B cell (primary cell): ENCODE data around the gene OR52K1. TPM values are rescaled to one million over a fixed set of nuclear protein-coding genes. Genes with fewer than 3 reads are reported as not detected.

Experiments used
- ATAC-seq: fragments of 200-7000 bp; cut with Tn5 transposase; one replicate; pipeline ENCODE4 v1.10.0; 2021; ENCODE audit warnings: low read depth, mild to moderate bottlenecking, moderate number of reproducible peaks, moderate library complexity
- CTCF ChIA-PET: fragments of 350-600 bp; sonication (Branson Sonifier 250); formaldehyde crosslinking; loops from one replicate; lab custom pipeline; 2021; ENCODE audit warnings: antibody characterized with exemption, inconsistent platforms; lab: Charles Lee
- POLR2A ChIA-PET: fragments of 350-600 bp; sonication (Branson Sonifier 250); formaldehyde crosslinking; loops from one replicate; lab custom pipeline; 2021; ENCODE audit warnings: antibody characterized with exemption; lab: Charles Lee
- DNase-seq: peaks from one replicate; pipeline ENCODE4 v3.0.0; 2013
- H2AFZ ChIP-seq: 2 replicates; pipeline ENCODE4 v1.6.1; 2012; ENCODE audit warnings: mild to moderate bottlenecking, low read depth, low read length; ENCODE audit not compliant: insufficient read depth, poor library complexity, severe bottlenecking
- H3K27ac ChIP-seq, 2 donors: 1 replicate in 1 of 2; 2 replicates in 1 of 2; pipeline ENCODE4 v1.5.1; 2012 to 2013; ENCODE audit warnings: low read length in 2 of 2, mild to moderate bottlenecking in 2 of 2, moderate library complexity in 1 of 2
- H3K27me3 ChIP-seq, 4 experiments: fragments of 200-600 bp in 1 of 4; sonication (generic) in 1 of 4; replicated peaks in 1 of 4; 1 replicate in 2 of 4; 2 replicates in 2 of 4; pipeline versions ENCODE4 v1.6.1 to v1.7.0; 2013 to 2016; ENCODE audit warnings: low read length in 3 of 4, mild to moderate bottlenecking in 2 of 4, mixed read lengths in 1 of 4, moderate library complexity in 1 of 4; ENCODE audit not compliant: insufficient read depth in 4 of 4, control insufficient read depth in 3 of 4; ENCODE audit errors: control extremely low read depth in 1 of 4
- H3K36me3 ChIP-seq, 2 experiments: replicated peaks in 1 of 2; 1 replicate in 1 of 2; 2 replicates in 1 of 2; pipeline versions ENCODE4 v1.6.1 to v1.7.1; 2013; ENCODE audit warnings: low read length in 1 of 2; ENCODE audit not compliant: insufficient read depth in 2 of 2, control insufficient read depth in 1 of 2; ENCODE audit errors: control extremely low read depth in 1 of 2, extremely low read depth in 1 of 2
- H3K4me1 ChIP-seq, 2 donors: fragments of 200-600 bp in 1 of 2; sonication (generic) in 1 of 2; 1 replicate in 1 of 2; 2 replicates in 1 of 2; pipeline versions ENCODE4 v1.5.1 to v1.6.1; 2013 to 2017; ENCODE audit warnings: low read length in 2 of 2; ENCODE audit not compliant: control insufficient read depth in 2 of 2, insufficient read depth in 2 of 2
- H3K4me2 ChIP-seq: replicated peaks from 2 replicates; pipeline ENCODE3; 2012; ENCODE audit warnings: mild to moderate bottlenecking, low read depth, low read length; ENCODE audit not compliant: poor library complexity, severe bottlenecking
- H3K4me3 ChIP-seq, 5 experiments: fragments of 200-600 bp in 1 of 5; sonication (generic) in 1 of 5; 1 replicate in 3 of 5; 2 replicates in 2 of 5; pipeline versions ENCODE4 v1.5.1 to v1.7.0; 2011 to 2016; ENCODE audit warnings: low read length in 4 of 5, mild to moderate bottlenecking in 4 of 5, low read depth in 2 of 5, control low read depth in 1 of 5, moderate library complexity in 1 of 5; ENCODE audit not compliant: insufficient read depth in 1 of 5; ENCODE audit errors: control extremely low read depth in 1 of 5, extremely low read depth in 1 of 5
- H3K79me2 ChIP-seq: fragments of 200-600 bp; sonication (generic); one replicate; pipeline ENCODE4 v1.6.0; 2016; ENCODE audit warnings: low read length; ENCODE audit not compliant: control insufficient read depth, insufficient read depth
- H3K9ac ChIP-seq: fragments of 200-600 bp; sonication (generic); 2 replicates; pipeline ENCODE4 v1.6.1; 2017; ENCODE audit warnings: mild to moderate bottlenecking, low read length, moderate library complexity
- H3K9me3 ChIP-seq, 3 donors: one replicate each; pipeline versions ENCODE4 v1.6.1 to v1.7.1; 2013; ENCODE audit warnings: low read length in 2 of 3; ENCODE audit not compliant: control insufficient read depth in 2 of 3, insufficient read depth in 1 of 3; ENCODE audit errors: control extremely low read depth in 1 of 3
- H4K20me1 ChIP-seq: 2 replicates; pipeline ENCODE4 v1.6.0; 2012; ENCODE audit warnings: mild to moderate bottlenecking, low read length; ENCODE audit not compliant: insufficient read depth, control insufficient read depth, poor library complexity, severe bottlenecking
- H3K27ac Mint-ChIP-seq: one replicate; pipeline ENCODE4 v1.8.0; 2021; ENCODE audit warnings: mixed read lengths
- H3K27me3 Mint-ChIP-seq: one replicate; pipeline ENCODE4 v1.8.0; 2021; ENCODE audit warnings: mixed read lengths
- H3K4me1 Mint-ChIP-seq: one replicate; pipeline ENCODE4 v1.8.0; 2021; ENCODE audit warnings: mixed read lengths
- H3K4me3 Mint-ChIP-seq: one replicate; pipeline ENCODE4 v1.8.0; 2021; ENCODE audit warnings: mixed read lengths
- H3K9me3 Mint-ChIP-seq: one replicate; pipeline ENCODE4 v1.8.0; 2022; ENCODE audit warnings: mixed read lengths; ENCODE audit not compliant: insufficient read depth
- EZH2 ChIP-seq: IDR thresholded peaks from 2 replicates; pipeline ENCODE4 v1.6.1; 2012; ENCODE audit warnings: borderline replicate concordance, low read depth, mild to moderate bottlenecking, moderate library complexity, low read length; ENCODE audit not compliant: insufficient read depth, poor library complexity, severe bottlenecking
- WGBS: methylation state at CpG from one replicate; pipeline ENCODE4 v1.1.5; 2013; ENCODE audit warnings: missing lambda C conversion rate; ENCODE audit not compliant: insufficient coverage; 5-methylcytosine and 5-hydroxymethylcytosine counted together
- intact Hi-C: fragments of 100-400 bp; cut with micrococcal nuclease; formaldehyde crosslinking; loops from one replicate; pipeline ENCODE4 v1.10.0; 2022
- polyA plus RNA-seq: library from polyadenylated mRNA; depleted of rRNA; stranded (reverse); fragments of >200 nt; gene quantifications from 2 replicates; pipeline ENCODE4 v1.2.3, GENCODE V29; 2012
- total RNA-seq, 2 donors: library from RNA; stranded (reverse); fragments of 120-200 nt in 1 of 2; gene quantifications; 1 replicate in 1 of 2; 2 replicates in 1 of 2; pipeline versions ENCODE4 v1.2.3 to v1.2.4, GENCODE V29; 2013 to 2022
- TF ChIP-seq, protein P1 (sequence below): fragments of 200-600 bp; IDR thresholded peaks from one replicate; pipeline ENCODE4 v1.8.0; 2022; ENCODE audit warnings: antibody characterized with exemption, mild to moderate bottlenecking

The OR52K1 gene
- total and polyA plus RNA-seq, 2 donors (not counting 1 experiment from before 2014, with no cell fraction given), result not detected

DNA sequence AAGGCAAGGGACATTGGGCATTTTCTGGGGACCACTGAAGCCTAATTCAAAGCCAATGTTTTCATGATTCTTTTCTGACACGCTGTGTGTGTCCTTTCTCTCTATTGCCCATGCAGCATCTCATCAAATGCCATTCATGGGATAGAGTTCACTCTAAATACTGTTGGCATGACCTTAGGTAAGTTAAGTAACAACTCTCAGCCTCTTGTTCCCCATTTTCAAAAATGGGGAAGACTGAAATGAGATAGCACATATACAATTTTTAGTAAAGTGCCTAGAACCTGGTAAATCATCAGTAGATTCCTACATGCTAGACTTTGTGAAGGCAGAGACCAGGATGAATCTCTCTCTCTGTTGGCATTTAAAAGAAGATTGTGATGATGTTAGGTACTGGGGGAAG is 46.0 kb upstream of the OR52K1 start:
- ChIA-PET CTCF (no interaction called here), POLR2A (no interaction called here)
- no peaks in the 10 kb centered on the region for H3K79me2 ChIP-seq
- no peak for ATAC-seq
- H3K4me1 Mint-ChIP-seq, result no peaks in the 10 kb centered on the region
- intact Hi-C loops, result no loop called here
- no peak overlapping the region for H3K4me3 Mint-ChIP-seq
- no peak overlapping the region for H3K27ac ChIP-seq
- no peaks in the 10 kb centered on the region for H3K9me3 Mint-ChIP-seq
- no peaks in the 10 kb centered on the region for H3K36me3 ChIP-seq
- H4K20me1 ChIP-seq, result no peaks in the 10 kb centered on the region
- no peak overlapping the region for H3K27ac Mint-ChIP-seq
- no peak overlapping the region for H3K4me2 ChIP-seq
- DNase-seq, result no peak
- H3K4me3 ChIP-seq, result no peak overlapping the region
- no peak overlapping the region for H2AFZ ChIP-seq
- WGBS, result 83% methylated on average over 1 of the region's 1 CpG
- no peaks in the 10 kb centered on the region for H3K4me1 ChIP-seq
- TF ChIP-seq, protein P1, sequence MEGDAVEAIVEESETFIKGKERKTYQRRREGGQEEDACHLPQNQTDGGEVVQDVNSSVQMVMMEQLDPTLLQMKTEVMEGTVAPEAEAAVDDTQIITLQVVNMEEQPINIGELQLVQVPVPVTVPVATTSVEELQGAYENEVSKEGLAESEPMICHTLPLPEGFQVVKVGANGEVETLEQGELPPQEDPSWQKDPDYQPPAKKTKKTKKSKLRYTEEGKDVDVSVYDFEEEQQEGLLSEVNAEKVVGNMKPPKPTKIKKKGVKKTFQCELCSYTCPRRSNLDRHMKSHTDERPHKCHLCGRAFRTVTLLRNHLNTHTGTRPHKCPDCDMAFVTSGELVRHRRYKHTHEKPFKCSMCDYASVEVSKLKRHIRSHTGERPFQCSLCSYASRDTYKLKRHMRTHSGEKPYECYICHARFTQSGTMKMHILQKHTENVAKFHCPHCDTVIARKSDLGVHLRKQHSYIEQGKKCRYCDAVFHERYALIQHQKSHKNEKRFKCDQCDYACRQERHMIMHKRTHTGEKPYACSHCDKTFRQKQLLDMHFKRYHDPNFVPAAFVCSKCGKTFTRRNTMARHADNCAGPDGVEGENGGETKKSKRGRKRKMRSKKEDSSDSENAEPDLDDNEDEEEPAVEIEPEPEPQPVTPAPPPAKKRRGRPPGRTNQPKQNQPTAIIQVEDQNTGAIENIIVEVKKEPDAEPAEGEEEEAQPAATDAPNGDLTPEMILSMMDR, result no peak
- TF ChIP-seq EZH2, result no peak
- no peak overlapping the region for H3K9ac ChIP-seq
- H3K27me3 Mint-ChIP-seq, result peaks cover 40% of the 10 kb centered on the region
- no peaks in the 10 kb centered on the region for H3K9me3 ChIP-seq
- no peaks in the 10 kb centered on the region for H3K27me3 ChIP-seq

- no peak for ATAC-seq
- H3K27me3 ChIP-seq, result peaks cover 0 to 3% (median 0%) of the 10 kb centered on the region in 4 experiments
- Mint-ChIP-seq H3K27ac (no peak overlapping the region), H3K9me3 (no peaks in the 10 kb centered on the region), H3K27me3 (peaks cover 22% of the 10 kb centered on the region), H3K4me3 (no peak overlapping the region), H3K4me1 (no peaks in the 10 kb centered on the region)
- H4K20me1 ChIP-seq, result no peaks in the 10 kb centered on the region
- H3K9me3 ChIP-seq, result no peaks in the 10 kb centered on the region
- POLR2A ChIA-PET, result no interaction called here
- no peak overlapping the region for H2AFZ ChIP-seq
- TF ChIP-seq EZH2, result no peak
- TF ChIP-seq, protein P1, result no peak
- intact Hi-C loops, result no loop called here
- no peaks in the 10 kb centered on the region for H3K36me3 ChIP-seq
- no peaks in the 10 kb centered on the region for H3K79me2 ChIP-seq
- H3K9ac ChIP-seq, result no peak overlapping the region
- no peak for DNase-seq
- H3K4me2 ChIP-seq, result no peak overlapping the region
- CTCF ChIA-PET, result no interaction called here
- no peak overlapping the region for H3K4me3 ChIP-seq
- no peaks in the 10 kb centered on the region for H3K4me1 ChIP-seq
- H3K27ac ChIP-seq, result no peak overlapping the region
- no CpG with 5 or more reads among the region's 3 CpGs for WGBS
Measured at GRCh38 chr11:4441515-4441914, 40.9 kb upstream of the OR52K1 start.
